Amygdala (tissue), 56 donors: ENCODE data around the gene TTC21B.

Source experiments
- DNase-seq, 56 donors: peaks; one replicate each; lab custom pipeline; 2025; lab: John Stamatoyannopoulos, UW

The TTC21B gene

GRCh38 chr2:165927353-165927752, 26.2 kb downstream of the TTC21B start:
- no peak for DNase-seq

GRCh38 chr2:165924946-165925345, 28.6 kb downstream of the TTC21B start:
- no peak for DNase-seq

GRCh38 chr2:165920748-165921147, 32.8 kb downstream of the TTC21B start:
- DNase-seq, result no peak

GRCh38 chr2:165913636-165914035, 39.9 kb downstream of the TTC21B start:
- DNase-seq, result no peak

- no peak for DNase-seq
These were observed 41.6 kb downstream of the TTC21B start for GRCh38 chr2:165911981-165912380.

GRCh38 chr2:165911231-165911630, 42.3 kb downstream of the TTC21B start:
- no peak for DNase-seq

- no peak for DNase-seq
These were observed 44.1 kb downstream of the TTC21B start for GRCh38 chr2:165909466-165909865.

GRCh38 chr2:165905854-165906253, 47.7 kb downstream of the TTC21B start:
- no peak for DNase-seq

GRCh38 chr2:165905269-165905668, 48.3 kb downstream of the TTC21B start:
- DNase-seq, result no peak

- no peak for DNase-seq
These were observed 49.1 kb downstream of the TTC21B start for GRCh38 chr2:165904432-165904831.

- no peak for DNase-seq
These were observed 50.2 kb downstream of the TTC21B start for GRCh38 chr2:165903406-165903805.

GRCh38 chr2:165902934-165903333, 50.6 kb downstream of the TTC21B start:
- DNase-seq, result no peak

- DNase-seq, result no peak
These were observed 51.8 kb downstream of the TTC21B start for GRCh38 chr2:165901620-165902298.

- no peak for DNase-seq
These were observed 54.3 kb downstream of the TTC21B start for GRCh38 chr2:165899311-165899710.

GRCh38 chr2:165898381-165898780, 55.2 kb downstream of the TTC21B start:
- no peak for DNase-seq

GRCh38 chr2:165897726-165898125, 55.9 kb downstream of the TTC21B start:
- no peak for DNase-seq

GRCh38 chr2:165897074-165897473, 56.5 kb downstream of the TTC21B start:
- DNase-seq, result no peak

- no peak for DNase-seq
These were observed 57.6 kb downstream of the TTC21B start for GRCh38 chr2:165895974-165896373.

GRCh38 chr2:165893556-165893955, 60.0 kb downstream of the TTC21B start:
- DNase-seq, result no peak

- no peak for DNase-seq
These were observed 61.0 kb downstream of the TTC21B start for GRCh38 chr2:165892526-165892925.

GRCh38 chr2:165891943-165892342, 61.6 kb downstream of the TTC21B start:
- DNase-seq, result no peak

- DNase-seq, result no peak
These were observed 62.2 kb downstream of the TTC21B start for GRCh38 chr2:165891345-165891744.

GRCh38 chr2:165889798-165890197, 63.8 kb downstream of the TTC21B start:
- no peak for DNase-seq
